Activated CD8-positive, alpha-beta memory T cell treated with anti-CD3 and anti-CD28 coated beads for 1 hour (primary cell): ENCODE measurements around the gene TMEM72.

Experiments
- DNase-seq, 2 donors: peaks; one replicate each; pipeline ENCODE4 v3.0.0-alpha.2; 2020; ENCODE audit warnings: low read depth in 1 of 2; ENCODE audit errors: extremely low read depth in 1 of 2

The TMEM72 gene

DNA sequence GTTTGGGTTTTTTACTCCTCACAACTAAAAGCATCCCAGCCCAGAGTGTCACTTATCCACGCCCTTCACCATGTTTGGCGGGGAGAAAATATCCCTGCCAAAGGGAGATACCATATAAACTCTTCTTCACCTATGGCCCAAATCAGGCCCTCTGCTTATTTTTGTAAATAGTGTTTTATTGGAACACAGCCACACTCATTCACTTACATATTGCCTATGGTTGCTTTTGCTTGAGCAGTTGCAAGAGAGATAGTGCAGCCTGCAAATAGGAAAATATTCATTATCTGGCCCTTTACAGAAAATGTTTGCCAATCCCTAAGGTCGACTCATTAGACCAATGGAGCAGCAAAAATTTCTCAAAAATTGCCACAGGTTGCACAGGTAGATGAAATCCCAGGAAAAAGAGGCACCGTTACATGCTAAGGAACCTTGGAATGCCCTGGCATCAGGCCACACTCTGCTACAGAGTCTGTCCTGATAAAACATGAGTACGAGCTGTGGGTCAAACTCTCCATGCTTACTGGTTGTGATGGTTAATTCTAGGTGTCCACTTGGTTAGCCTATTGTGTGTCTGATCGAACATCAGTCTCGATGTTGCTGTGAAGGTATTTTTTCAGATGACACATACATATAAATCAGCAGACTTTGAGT is 40.6 kb downstream of the TMEM72 start:
- no peak for DNase-seq

DNA sequence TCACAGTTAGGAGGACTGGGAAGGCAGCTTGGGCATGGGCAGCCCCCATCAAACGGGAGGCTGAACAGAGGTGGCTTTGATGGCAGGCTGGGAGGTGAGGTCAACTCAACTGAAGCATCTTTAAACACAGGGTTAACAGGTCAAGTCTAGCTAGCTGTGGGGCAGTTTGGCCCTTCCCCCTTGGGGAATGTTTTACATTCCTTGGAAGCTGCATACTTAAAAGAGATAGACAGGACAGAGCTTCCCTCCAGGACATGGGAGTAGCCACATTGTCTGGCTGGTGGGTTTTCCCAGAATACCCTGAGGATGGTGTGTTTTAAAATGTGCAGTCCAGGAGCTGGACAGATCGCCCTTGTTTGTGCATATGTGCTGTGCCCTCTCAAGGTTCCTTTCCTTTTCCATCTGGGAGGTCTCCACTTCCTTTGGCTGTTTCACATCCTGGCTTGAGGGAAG is 41.7 kb downstream of the TMEM72 start:
- DNase-seq: no peak

DNA sequence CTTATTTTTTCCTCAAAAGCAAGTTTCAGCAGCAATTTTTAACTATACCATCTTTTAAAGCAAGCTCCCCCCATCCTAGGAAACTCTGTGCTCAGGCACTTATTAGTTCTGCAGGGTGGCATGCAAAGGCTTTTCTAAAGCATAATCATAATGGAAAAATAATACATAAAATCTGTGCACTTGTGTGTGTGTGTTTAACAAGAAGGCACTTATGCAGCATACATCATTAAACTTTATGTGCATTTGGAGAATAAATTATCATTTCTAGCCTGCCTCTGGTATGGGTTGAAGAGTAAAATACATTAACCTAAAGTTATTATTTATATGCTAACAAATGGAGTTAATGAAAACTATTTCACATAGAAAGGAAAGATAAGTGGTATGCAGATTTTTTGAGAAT is 42.9 kb downstream of the TMEM72 start:
- no peak for DNase-seq

DNA sequence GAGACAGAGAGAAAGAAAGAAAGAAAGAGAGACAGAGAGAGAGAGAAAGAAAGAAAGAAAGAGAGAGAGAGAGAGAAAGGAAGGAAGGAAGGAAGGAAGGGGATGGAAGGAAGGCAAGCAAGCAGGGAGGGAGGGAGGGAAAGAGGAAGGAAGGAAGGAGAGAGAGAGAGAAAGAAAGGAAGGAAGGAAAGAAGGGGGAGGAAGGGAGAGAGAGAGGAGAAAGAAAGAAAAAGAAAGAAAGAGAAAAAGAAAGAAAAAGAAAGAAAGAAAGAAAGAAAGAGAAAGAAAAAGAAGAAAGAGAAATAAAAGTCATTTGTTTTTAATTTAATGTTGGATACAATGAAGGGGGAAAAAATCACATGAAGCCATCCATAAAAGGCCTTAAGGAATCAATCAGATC is 43.8 kb downstream of the TMEM72 start:
- no peak for DNase-seq

DNA sequence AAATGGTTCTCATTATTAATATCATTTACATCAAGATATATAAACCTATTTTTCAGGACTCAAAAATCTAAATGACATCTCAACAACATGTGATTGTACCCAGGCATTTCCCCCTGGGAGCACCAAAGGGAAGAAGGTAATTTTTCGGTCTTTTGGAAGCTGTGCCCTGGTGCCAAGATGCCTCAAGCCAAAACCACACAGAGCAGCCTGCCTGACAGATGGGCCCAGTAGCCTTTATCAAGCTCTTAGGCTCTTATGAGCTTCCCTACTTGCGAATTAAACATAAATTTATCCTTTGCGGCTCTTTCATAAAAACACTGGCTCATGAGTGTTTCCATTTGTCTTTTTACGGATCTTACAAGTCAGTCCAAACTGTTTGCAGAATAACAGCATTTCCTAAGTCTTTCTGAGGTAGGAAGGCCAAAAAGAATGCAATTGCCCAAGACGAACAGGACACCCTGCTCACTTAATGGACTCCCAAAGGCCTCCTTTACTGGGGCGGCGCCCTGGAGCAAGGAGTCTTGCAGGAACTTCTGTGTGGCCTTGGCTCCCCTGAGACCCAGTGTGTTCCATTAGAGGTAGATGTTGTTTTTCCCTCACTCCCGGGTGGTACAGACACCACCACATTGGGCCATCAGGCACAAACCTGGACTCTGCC is 44.4 kb downstream of the TMEM72 start:
- DNase-seq: no peak

DNA sequence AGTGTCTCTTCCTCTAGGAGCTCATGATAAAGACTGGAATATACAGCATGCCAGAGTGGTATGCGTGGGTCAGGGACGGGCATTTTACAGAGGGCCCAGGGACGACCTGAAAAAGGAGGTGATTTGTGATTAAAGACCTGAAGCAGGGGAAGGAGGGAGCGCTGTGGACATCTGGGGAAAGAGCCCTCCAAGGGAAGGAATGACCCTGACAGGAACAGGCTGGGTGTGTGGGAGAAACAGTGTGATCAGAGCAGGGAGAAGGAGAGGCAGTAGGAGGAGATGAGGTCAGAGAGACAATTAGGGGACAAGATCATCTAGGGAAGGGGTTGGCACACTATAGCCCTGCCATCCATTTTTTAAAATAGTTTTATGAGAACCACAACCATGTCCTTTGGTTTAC is 45.1 kb downstream of the TMEM72 start:
- DNase-seq: no peak

DNA sequence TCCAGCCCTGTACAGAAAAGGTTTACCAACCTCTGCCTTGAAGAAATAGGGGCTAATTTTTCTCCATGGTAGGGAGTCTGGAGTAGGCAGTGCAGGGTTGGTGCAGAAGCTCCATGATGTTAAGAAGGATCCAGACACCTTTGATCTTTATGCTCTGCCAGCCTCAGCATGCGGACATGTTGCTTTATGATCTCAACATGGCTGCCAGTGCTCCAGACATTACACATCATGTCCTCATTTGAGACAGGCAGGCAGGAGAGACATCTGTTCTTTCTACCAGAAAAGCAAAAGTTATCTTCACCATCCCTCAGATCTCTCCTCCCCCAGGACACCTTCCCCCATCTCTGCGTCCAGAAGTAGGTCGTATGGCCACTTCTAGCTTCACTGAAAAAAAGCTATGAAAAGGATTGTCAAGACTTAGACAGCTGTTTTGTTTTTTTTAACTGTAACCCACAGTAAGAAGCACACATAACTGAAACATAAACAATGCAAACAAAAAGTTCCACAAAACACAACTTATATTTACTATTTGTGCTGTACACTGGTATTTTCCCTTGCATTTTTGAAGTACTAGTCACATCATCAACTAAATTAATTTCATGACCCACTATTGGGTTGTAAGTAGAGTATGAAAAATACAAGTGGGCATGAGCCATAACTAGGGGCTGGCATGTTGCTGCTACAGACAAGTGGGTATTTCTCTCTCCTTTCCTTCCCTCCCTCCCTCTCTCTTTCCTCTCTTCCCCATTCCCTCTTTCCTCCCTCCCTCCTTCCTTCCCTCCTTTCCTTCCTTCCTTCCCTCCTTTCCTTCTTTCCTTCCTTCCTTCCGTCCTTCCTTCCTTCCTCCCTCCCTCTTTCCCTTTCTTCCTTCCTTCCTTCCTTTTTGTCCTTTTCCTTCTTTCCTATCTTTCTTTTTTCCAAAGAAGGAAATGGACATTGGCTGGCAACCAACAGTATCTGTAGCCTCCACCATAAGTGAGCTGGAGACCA is 45.9 kb downstream of the TMEM72 start:
- no peak for DNase-seq

DNA sequence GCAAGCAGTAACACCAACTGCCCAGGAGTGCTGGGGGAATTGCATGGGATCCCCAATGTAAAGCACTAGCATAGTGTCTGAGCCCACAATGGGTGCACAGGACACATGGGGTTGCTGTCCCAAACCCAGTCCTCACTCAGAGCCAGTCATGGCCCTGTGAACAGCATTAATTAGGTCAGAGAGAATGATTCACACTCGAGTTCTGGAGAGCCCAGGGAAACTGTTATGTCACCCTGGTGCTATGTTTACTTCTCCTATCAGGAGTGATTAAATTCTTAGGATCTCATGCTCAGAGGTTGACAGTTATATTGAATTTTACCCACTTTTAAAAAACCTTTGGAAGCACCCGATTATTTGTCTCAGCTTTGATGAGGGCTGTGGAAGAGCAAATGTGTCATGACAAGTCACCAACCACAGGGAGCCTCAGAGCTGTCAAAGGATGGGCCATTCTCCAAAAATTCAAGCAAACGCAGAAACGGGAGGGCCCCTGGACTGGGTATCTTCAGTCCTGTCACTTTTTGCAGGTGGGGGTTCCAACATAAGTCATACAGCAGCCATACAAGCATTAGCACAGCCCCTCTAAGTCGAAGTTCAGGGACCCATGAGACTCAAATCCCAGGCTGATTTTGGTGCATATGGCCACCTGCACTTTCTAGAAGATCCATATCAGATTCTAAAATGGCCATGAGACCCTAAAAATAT is 47.2 kb downstream of the TMEM72 start:
- no peak for DNase-seq

DNA sequence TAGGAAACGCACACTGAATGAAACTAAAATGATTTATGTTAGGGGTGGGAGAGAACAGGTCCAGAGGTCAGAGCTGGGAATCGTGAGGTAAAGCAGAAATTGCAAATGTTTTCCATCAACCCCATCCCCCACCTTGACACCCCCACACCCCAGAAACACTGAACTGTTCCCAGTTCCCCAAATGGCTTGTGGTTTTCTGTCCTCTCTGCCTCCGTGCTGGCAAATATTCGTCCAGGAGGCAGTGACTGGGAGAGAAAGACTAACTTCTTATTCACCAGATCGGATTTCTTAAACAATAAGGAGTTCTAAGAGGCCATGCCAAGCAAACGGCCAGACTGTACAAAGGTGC is 47.7 kb downstream of the TMEM72 start:
- no peak for DNase-seq

DNA sequence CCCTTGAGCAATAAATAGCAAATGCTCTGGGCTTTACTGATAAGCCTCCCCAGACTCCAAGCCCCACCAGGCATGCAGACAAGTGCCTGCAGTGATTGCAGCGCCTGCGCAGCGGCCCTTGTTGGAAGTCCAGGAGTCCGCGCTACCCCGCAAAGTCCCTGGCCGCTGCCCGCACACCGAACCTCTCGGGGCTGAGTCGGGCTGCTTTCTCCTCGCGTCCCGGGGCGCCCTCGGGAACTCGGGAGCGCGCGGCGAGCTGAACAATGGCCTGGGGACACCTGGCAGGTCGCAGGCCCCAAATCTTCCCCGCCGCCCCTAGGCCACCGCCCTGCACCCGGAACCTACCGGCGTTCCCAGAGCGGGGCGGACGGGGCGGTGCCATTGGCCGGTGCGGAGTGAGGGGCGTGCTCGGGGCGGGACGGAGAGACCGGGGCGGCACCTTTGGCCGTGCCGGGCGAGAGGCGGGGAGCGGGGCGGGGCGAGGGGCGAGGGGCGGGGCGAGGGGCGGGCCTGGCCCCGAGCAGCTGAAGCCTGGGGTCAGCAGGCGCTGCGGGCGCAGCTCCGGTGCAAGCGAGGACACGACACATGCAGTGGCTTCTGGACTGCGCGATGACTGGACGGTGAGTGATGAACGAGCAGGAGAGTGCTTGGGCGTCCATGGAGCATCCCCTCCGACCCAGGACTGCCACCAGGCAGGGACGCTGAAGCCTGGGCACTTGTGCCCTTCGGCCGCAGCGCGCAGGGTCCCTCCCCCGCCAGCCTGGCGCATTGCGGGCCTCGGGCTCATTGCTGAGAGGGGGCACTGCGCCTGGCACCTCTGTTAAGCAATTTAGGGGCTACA is 48.3 kb downstream of the TMEM72 start, which contains the start of gene RASSF4:
Gene RASSF4, plus strand, starts transcription at position 556 of the 841 bp plus-strand sequence. CDS start 10,401 bp downstream, outside the sequence.
- DNase-seq: peak; percentile 72 to 86

DNA sequence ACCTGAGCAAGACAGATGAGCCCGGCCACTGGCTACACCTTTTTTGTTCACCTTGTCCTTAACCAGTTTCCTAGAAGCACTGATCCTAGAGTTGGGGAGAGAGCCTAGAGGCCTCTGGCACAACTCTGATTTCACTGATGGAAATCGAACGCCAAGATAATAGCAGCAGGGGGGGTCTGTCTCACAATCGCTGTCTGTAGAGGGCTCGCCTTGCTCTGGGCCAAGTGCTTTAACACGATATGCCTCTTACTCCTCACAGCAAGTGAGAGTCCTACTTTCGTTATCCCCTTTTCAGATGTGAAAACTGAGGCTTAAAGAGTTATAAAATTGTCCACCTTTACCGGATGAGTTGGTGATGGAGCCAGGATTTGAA is 48.9 kb downstream of the TMEM72 start:
- DNase-seq: no peak

DNA sequence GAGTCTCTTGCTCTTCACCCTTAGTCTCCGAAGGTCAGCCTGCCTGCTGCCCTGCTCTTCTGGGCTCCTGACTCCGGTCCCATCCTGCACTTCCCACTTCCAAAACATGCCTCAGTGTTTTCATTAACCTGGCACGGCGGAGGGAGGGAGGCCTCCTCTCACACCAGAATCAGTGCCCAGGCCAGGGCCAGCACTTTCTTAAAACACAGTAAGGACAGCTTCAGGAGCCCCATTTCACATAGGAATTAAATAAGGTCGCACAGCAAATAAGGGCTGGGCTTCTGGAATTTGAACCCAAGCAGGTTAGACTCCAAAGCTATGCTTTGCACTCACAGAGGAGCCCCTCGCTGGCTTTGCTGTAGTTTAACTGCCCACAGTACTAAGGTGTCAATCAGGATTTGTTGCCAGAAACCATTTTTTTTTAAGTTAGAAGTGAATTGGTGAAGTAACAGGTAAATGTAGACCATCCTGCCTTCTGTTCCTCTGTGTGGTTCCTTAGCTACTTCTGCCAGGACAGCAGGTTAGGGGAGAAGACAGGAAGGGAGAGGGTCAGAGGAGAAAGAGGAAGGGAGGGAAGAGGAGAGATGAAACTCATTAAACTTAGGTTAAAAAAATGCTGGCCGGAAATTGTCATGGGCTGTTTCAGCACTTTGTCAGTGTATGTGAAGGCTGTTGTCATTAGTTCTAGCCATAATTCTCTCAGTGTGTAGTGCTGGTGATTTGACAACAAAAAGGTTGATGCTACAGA is 49.5 kb downstream of the TMEM72 start:
- DNase-seq: no peak

DNA sequence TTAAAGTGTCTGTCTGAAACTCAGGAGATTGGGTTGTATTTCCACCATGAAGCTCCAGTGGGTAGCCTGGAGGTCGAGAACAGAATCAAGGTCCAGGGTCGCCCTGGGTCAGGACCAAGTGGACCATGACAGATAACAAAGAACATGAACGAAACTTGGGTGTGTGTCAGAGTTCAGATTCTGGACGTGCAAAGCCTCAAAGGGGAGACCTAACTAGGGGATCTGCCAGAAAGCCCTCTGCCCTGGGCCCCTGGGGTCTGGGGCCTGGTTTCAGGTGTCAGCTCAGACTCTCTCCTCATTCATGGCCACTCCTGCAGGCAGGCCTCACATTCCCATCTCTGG is 50.1 kb downstream of the TMEM72 start:
- no peak for DNase-seq

DNA sequence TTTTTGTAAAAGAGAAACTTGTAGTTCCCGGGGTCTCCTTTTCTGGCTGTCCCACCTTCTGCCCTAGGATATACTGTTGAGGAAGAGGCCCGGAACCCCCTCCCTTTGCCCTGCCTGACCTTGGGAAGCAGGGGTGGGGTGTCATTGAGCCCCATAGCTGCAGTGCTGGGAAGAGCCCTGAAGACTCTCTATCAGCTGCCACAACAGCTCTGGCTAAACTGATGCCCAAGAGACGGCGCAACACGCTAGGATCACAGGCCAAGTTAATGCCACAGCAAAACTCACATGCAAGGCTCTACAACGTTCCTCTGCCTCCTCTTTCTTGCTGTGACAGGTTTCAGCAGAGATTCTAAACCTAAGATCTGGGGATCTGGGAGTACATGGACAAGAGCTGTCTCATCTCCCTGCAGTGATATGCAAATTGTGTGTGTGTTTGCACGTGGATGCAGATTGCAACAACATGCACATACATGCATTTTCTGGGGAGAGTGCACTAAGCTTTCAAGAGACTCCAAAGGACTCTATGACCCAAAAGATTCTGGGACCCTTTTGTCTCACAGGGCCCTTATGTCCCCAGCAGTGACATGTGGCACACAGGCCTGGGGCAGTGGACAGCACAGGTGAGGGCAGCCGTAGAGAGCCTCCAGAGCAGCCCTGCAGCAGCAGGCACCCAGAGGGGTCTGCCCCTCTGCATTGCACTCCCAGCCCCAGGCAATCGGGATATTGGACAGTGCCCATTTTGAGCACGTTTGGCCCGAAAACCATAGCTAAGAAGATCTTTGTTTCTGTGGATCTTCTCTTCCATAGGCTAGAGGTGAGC is 51.0 kb downstream of the TMEM72 start:
- DNase-seq: no peak

DNA sequence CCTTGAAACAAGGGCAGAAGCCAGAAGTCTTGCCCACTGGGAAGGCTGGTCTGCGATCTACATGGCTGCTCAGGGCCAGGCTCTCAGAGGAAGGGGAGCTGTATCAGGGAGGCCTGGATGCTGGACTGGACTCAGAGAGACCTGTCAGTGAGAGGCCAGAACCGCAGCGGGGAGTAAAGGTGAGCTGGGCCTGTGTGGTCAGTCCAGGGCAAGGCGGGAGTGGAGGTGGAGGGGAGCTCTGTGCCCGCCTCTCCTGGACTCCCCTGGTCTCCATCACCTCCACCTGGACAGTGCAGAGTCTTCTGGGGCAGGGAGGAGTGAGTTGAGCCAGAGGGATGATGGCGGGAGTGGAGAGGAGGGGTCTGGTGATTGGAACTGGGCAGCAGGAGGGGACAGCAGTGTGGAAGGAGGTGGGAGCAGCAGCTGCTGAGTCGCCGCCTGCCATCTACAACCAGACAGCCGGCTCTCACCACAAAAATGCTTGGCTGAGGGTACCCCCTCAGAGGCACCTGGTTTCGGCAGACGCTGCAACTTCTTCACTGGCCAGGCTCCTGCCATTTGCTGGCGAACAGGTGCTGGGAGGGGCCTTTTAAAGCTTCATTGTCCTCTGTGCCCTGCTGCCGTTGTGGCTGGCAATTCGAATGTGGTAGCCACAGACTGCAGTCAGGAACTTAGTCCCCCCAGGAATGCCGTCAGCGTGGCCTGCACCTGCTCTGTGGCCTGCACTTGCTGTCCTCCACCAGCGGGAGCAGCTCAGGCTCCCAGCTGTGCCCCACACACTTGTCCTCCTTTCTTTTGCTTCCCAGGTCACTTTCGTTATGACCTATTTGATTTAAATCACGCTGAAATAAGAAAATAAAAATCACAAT is 52.0 kb downstream of the TMEM72 start:
- no peak for DNase-seq

DNA sequence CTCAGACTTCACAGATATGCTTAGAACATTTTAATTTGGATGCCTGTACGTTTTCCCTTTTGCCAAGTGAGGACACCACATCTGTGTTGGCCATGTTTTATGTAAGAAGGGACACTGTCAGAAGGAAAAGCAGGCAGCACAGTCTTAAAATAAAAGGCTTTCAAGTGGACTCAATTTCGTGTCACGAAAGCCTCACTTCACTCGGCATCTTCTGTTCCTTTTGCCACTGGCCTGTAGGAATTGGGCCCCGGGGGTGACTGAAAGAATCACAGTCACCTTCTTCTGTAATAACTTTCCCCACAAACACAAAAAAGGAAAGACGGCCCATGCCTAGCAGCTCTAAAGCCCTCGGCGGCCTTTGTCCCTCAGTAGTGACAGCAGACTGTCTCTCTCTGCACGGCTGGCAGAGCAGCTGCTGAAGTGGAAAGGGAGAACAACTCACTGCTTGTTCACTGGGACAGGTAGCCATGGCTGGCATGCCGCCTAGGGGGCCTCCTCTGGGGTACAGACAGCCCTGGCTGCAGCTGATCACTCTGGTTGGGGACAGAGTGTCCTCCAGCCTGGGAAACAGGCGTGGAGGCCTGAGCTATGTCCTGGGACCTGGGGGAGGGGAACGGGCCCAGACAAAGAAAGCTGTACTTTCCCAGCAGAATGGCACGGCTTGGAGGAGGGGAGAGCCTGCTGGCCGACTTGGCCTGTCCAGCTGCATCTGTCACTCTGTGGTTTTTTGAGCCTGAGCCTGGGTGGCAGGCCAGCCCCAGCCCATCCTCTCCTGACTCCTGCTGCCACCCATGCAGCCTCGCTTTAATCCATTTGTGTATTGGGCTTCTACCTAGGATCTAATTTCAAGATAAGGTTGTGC is 52.9 kb downstream of the TMEM72 start:
- no peak for DNase-seq

DNA sequence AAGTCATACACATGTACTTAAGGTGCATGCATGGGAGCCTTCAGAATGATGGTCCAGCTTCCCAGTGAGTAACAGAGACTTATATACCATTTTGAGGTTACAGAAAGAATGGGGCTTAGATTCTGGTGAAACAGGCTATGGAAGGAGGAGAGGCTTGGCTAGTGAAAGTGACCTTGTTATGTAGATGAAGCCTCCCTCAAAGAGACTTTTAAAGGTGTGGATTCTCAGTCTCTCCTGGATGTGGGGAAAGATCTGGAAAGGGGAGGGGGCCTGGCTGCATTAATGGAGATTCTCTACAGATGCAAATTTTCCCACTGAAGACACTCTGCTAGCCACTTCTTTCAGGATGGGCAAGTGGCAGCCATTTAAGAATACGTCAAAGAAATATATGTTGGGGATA is 54.0 kb downstream of the TMEM72 start:
- DNase-seq: no peak
